ENCODE results near the gene ASGR2.

ASGR2 gene

GRCh38 chr17:7074931-7075330 is 39.7 kb downstream of the ASGR2 start:
- TF ChIP-seq CTCF (IDR thresholded peaks at IDR 0.05; ENCODE audit: extremely low read depth, insufficient read depth, missing control alignments): no peak
- no peak for DNase-seq (ENCODE audit: low spot score)
- in situ Hi-C loops (cut with MboI; ENCODE audit: low pct_unique_long_range_greater_than_20kb, low sequenced_read_pairs, unreplicated experiment): no loop called here

GRCh38 chr17:7072406-7072805 is 42.2 kb downstream of the ASGR2 start:
- in situ Hi-C loops (cut with MboI; ENCODE audit: low pct_unique_long_range_greater_than_20kb, low sequenced_read_pairs, unreplicated experiment): no loop called here
- no peak for DNase-seq (ENCODE audit: low spot score)
- TF ChIP-seq CTCF (IDR thresholded peaks at IDR 0.05; ENCODE audit: extremely low read depth, insufficient read depth, missing control alignments): no peak

- DNase-seq (ENCODE audit: low spot score): no peak
- in situ Hi-C loops (cut with MboI; ENCODE audit: low pct_unique_long_range_greater_than_20kb, low sequenced_read_pairs, unreplicated experiment): no loop called here
These were observed 43.9 kb downstream of the ASGR2 start for GRCh38 chr17:7070712-7071111.

GRCh38 chr17:7068268-7068667 is 46.4 kb downstream of the ASGR2 start:
- no peak for TF ChIP-seq CTCF (IDR thresholded peaks at IDR 0.05; ENCODE audit: extremely low read depth, insufficient read depth, missing control alignments)
- in situ Hi-C loops (cut with MboI; ENCODE audit: low pct_unique_long_range_greater_than_20kb, low sequenced_read_pairs, unreplicated experiment): no loop called here

More at GRCh38 chr17:7070712-7071111, 43.9 kb downstream of the ASGR2 start:
- TF ChIP-seq CTCF (IDR thresholded peaks at IDR 0.05; ENCODE audit: extremely low read depth, insufficient read depth, missing control alignments): no peak

GRCh38 chr17:7067198-7067597 is 47.4 kb downstream of the ASGR2 start:
- TF ChIP-seq CTCF (IDR thresholded peaks at IDR 0.05; ENCODE audit: extremely low read depth, insufficient read depth, missing control alignments): no peak
- DNase-seq (ENCODE audit: low spot score): no peak
- in situ Hi-C loops (cut with MboI; ENCODE audit: low pct_unique_long_range_greater_than_20kb, low sequenced_read_pairs, unreplicated experiment): no loop called here

More at GRCh38 chr17:7068268-7068667, 46.4 kb downstream of the ASGR2 start:
- no peak for DNase-seq (ENCODE audit: low spot score)

GRCh38 chr17:7064261-7064660 is 50.4 kb downstream of the ASGR2 start:
- in situ Hi-C loops (cut with MboI; ENCODE audit: low pct_unique_long_range_greater_than_20kb, low sequenced_read_pairs, unreplicated experiment): no loop called here

More at GRCh38 chr17:7064261-7064660, 50.4 kb downstream of the ASGR2 start:
- DNase-seq (ENCODE audit: low spot score): no peak
- no peak for TF ChIP-seq CTCF (IDR thresholded peaks at IDR 0.05; ENCODE audit: extremely low read depth, insufficient read depth, missing control alignments)

Measured in GM13977 (cell line).